Naive B cell (primary cell): ENCODE measurements around the gene DAAM2. TPM values are rescaled to one million over a fixed set of nuclear protein-coding genes. Genes with fewer than 3 reads are reported as not detected.

Source experiments
- ATAC-seq, 2 donors: fragments of 150-1000 bp; cut with Tn5 transposase; 2 replicates each; pipeline ENCODE4 v1.10.0; 2021; ENCODE audit warnings: low read depth in 2 of 2, mild to moderate bottlenecking in 2 of 2, moderate library complexity in 2 of 2
- DNase-seq: peaks from one replicate; pipeline ENCODE4 v3.0.0; 2022
- H3K27ac Mint-ChIP-seq, 6 donors: one replicate each; pipeline ENCODE4 v1.8.0; 2020 to 2022; ENCODE audit warnings: mild to moderate bottlenecking in 6 of 6, mixed read lengths in 6 of 6, moderate library complexity in 5 of 6, inconsistent platforms in 2 of 6
- H3K27me3 Mint-ChIP-seq, 3 donors: one replicate each; pipeline ENCODE4 v1.8.0; 2021 to 2022; ENCODE audit warnings: mixed read lengths in 3 of 3, mild to moderate bottlenecking in 1 of 3
- H3K36me3 Mint-ChIP-seq, 2 donors: one replicate each; pipeline ENCODE4 v1.8.0; 2020 to 2022; ENCODE audit warnings: mixed read lengths in 2 of 2, inconsistent platforms in 1 of 2, mild to moderate bottlenecking in 1 of 2
- H3K4me1 Mint-ChIP-seq, 3 donors: one replicate each; pipeline ENCODE4 v1.8.0; 2020 to 2022; ENCODE audit warnings: mixed read lengths in 3 of 3, inconsistent platforms in 1 of 3, mild to moderate bottlenecking in 1 of 3, moderate library complexity in 1 of 3
- H3K4me3 Mint-ChIP-seq, 8 donors: one replicate each; pipeline ENCODE4 v1.8.0; 2020 to 2022; ENCODE audit warnings: mild to moderate bottlenecking in 8 of 8, mixed read lengths in 8 of 8, moderate library complexity in 8 of 8, inconsistent platforms in 2 of 8
- H3K9me3 Mint-ChIP-seq, 7 donors: one replicate each; pipeline ENCODE4 v1.8.0; 2020 to 2022; ENCODE audit warnings: mixed read lengths in 7 of 7, mild to moderate bottlenecking in 5 of 7, inconsistent platforms in 2 of 7, moderate library complexity in 1 of 7
- polyA plus RNA-seq, 6 donors: library from polyadenylated mRNA; unstranded; fragments of 300-500 nt; fragmentation: Illumina TruSeq; gene quantifications; one replicate each; pipeline ENCODE4 v1.2.3, GENCODE V29; 2021; ENCODE audit warnings: low read depth in 6 of 6

Gene DAAM2
- polyA plus RNA-seq, 6 donors from 2014 or later: not detected

GRCh38 chr6:39948199-39948791 is 156.1 kb downstream of the DAAM2 start:
- Mint-ChIP-seq H3K27ac (no peak overlapping the region), H3K4me1 (no peaks in the 10 kb centered on the region), H3K36me3 (no peaks in the 10 kb centered on the region), H3K9me3 (no peaks in the 10 kb centered on the region), H3K27me3 (peaks cover 7 to 14% (median 11%) of the 10 kb centered on the region in 3 donors), H3K4me3 (no peak overlapping the region)
- no peak for ATAC-seq
- no peak for DNase-seq

- H3K4me3 Mint-ChIP-seq: no peak overlapping the region
- ATAC-seq (no peak), DNase-seq (no peak)
- H3K4me1 Mint-ChIP-seq: no peaks in the 10 kb centered on the region
- no peak overlapping the region for H3K27ac Mint-ChIP-seq
- peaks cover 0 to 4% (median 2%) of the 10 kb centered on the region in 7 donors for H3K9me3 Mint-ChIP-seq
- no peaks in the 10 kb centered on the region for H3K36me3 Mint-ChIP-seq
- H3K27me3 Mint-ChIP-seq: peaks cover 5 to 12% (median 7%) of the 10 kb centered on the region in 3 donors
Measured at GRCh38 chr6:39950125-39950720, 158.0 kb downstream of the DAAM2 start.

- Mint-ChIP-seq H3K4me1 (no peaks in the 10 kb centered on the region), H3K27me3 (peaks cover 0 to 12% (median 7%) of the 10 kb centered on the region in 3 donors), H3K4me3 (no peak overlapping the region), H3K9me3 (peaks cover 0 to 11% (median 4%) of the 10 kb centered on the region in 7 donors), H3K36me3 (no peaks in the 10 kb centered on the region), H3K27ac (no peak overlapping the region)
- ATAC-seq (no peak), DNase-seq (no peak)
Measured at GRCh38 chr6:39951191-39951590, 159.0 kb downstream of the DAAM2 start.

- peaks cover 0 to 11% (median 4%) of the 10 kb centered on the region in 7 donors for H3K9me3 Mint-ChIP-seq
- ATAC-seq: no peak
- no peaks in the 10 kb centered on the region for H3K4me1 Mint-ChIP-seq
- peaks cover 0 to 12% (median 3%) of the 10 kb centered on the region in 3 donors for H3K27me3 Mint-ChIP-seq
- H3K27ac Mint-ChIP-seq: no peak overlapping the region
- no peaks in the 10 kb centered on the region for H3K36me3 Mint-ChIP-seq
- H3K4me3 Mint-ChIP-seq: no peak overlapping the region
- no peak for DNase-seq
Measured at GRCh38 chr6:39951716-39952115, 159.5 kb downstream of the DAAM2 start.

GRCh38 chr6:39952167-39952566 is 160.0 kb downstream of the DAAM2 start:
- peaks cover 0 to 10% (median 5%) of the 10 kb centered on the region in 3 donors for H3K27me3 Mint-ChIP-seq
- no peaks in the 10 kb centered on the region for H3K36me3 Mint-ChIP-seq
- no peak overlapping the region for H3K27ac Mint-ChIP-seq
- DNase-seq: no peak
- no peaks in the 10 kb centered on the region for H3K4me1 Mint-ChIP-seq
- no peak for ATAC-seq
- H3K9me3 Mint-ChIP-seq: peaks cover 0 to 11% (median 4%) of the 10 kb centered on the region in 7 donors
- no peak overlapping the region for H3K4me3 Mint-ChIP-seq

- Mint-ChIP-seq H3K27ac (no peak overlapping the region), H3K4me3 (no peak overlapping the region), H3K4me1 (no peaks in the 10 kb centered on the region), H3K9me3 (peaks cover 0 to 11% (median 4%) of the 10 kb centered on the region in 7 donors), H3K27me3 (peaks cover 0 to 15% (median 12%) of the 10 kb centered on the region in 3 donors), H3K36me3 (no peaks in the 10 kb centered on the region)
- DNase-seq (no peak), ATAC-seq (no peak)
Measured at GRCh38 chr6:39953076-39953618, 161.0 kb downstream of the DAAM2 start.

Other genes with a start within 250 kb of the DAAM2 start
- gene KIF6, start 67.0 kb upstream of the DAAM2 start, polyA plus RNA-seq: under 1 TPM in 2 of 6 donors, not detected in 4; 0.16 to 0.19 TPM
- 1 to 10 TPM in 1 of 6 donors, under 1 TPM in 2, not detected in 3; 0.13 to 2.6 (median 0.42) TPM for gene MOCS1, start 142.1 kb downstream of the DAAM2 start, polyA plus RNA-seq